ENCODE measurements around the gene GFI1.

DNA sequence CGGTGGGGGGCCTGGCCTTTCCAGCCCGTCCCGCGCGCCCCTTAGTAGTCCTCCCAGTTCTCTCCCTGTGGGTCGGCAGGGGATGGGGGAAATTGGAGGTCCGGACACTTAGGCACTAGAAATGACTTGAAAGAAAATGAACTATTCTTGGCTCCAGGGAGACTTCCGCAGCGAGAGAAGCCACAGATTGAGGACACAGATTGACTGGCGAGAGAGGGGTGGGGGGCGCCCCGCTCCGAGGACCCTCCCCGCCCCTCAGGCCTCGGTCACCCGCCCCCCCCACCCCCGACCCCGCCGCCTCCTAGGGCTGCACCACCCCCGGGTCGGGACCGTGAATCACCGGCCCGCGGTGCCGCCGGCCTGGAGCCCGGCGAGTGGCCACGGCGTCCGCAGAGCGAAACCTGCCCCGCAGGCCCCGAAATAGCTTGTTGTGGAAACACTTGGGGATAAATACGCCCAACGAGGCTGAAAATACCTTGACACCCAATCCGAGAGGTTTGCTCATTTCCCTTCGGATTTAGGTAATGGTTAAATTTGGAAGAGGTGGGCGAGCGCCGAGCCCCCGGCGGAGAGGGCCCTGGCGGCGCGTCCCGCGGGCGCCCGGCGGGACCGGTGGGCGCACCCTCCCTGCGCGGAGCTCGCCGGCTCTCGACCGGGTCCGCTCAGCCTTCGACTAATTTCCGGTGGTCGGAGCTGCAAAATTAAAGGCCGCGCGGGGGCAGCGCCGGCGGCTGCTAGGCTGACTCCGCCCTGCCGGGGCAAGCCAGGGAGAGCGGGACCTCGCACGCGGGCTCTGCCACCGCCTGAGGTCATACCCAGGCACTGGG is at the start of gene GFI1:
- no peak for TF ChIP-seq EP300 (IDR thresholded peaks at IDR 0.05; ENCODE audit: low read depth)
- no peak for TF ChIP-seq POLR2A (IDR thresholded peaks at IDR 0.05)
- TF ChIP-seq, protein P1, sequence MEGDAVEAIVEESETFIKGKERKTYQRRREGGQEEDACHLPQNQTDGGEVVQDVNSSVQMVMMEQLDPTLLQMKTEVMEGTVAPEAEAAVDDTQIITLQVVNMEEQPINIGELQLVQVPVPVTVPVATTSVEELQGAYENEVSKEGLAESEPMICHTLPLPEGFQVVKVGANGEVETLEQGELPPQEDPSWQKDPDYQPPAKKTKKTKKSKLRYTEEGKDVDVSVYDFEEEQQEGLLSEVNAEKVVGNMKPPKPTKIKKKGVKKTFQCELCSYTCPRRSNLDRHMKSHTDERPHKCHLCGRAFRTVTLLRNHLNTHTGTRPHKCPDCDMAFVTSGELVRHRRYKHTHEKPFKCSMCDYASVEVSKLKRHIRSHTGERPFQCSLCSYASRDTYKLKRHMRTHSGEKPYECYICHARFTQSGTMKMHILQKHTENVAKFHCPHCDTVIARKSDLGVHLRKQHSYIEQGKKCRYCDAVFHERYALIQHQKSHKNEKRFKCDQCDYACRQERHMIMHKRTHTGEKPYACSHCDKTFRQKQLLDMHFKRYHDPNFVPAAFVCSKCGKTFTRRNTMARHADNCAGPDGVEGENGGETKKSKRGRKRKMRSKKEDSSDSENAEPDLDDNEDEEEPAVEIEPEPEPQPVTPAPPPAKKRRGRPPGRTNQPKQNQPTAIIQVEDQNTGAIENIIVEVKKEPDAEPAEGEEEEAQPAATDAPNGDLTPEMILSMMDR (IDR thresholded peaks at IDR 0.05), result no peak
